ENCODE data around the gene FTO.
"Not testable (repeated sequence)": the region's sequence is repeated elsewhere in the genome, so short reads cannot be mapped to it uniquely, and the experiment has no call there.

The FTO gene

DNA sequence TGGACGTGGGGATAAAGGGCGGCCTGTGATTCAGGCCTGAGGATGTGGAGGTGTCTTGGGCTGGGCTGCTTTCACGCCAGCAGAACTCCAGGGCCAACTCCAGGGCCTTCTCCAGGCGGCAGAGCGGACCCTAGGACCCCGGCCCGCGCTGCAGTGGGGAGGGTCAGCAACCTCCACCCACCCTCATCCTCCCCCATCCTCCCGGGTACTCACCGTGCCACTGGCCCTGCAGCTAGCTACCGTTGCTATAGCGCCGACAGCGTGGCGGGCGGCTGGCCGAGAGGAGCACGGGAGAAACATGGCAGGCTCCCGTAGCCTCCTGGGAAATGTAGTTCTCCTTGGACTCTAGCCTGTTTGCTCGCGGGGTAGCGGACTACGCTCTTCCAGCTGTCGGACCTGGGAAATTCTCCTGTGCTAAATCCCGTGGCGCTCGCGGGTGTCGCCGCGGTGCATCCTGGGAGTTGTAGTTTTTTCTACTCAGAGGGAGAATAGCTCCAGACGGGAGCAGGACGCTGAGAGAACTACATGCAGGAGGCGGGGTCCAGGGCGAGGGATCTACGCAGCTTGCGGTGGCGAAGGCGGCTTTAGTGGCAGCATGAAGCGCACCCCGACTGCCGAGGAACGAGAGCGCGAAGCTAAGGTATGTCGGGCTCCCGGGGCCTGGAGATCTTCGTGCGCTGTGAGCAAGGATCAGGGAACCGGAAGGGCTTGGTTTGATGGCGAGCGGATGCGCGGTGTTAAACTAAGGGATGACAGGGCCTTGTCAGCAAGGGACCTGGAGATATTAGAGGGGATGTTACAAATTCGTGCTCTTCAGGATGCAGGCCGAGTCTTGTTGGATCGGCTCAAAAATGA is at the start of gene FTO, which contains the start of gene RPGRIP1L:
TSS of gene FTO (plus strand) at position 567 of the 855 bp plus-strand sequence.
TSS of gene RPGRIP1L (minus strand) at position 270 of the 855 bp plus-strand sequence. CDS start 3,136 bp downstream, outside the sequence.
- peak; percentile 99 for DNase-seq

DNA sequence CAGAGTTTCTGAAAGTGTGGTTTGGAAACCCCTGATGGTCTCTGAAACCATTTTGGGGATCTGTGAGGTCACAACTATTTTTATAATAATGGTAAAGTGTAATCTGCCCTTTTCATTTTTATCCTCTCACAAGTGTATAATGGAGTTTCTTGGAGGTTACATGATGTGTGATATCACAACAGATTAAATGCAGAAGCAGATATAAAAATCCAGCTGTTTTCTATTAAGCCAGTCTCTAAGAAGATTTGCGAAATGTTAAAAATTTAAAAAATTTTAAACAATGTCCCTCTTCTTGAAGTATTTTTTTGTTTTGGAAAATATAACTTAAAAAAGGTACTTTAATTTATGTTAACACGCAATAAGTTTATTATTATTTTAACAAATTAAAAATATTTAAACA is 49.0 kb upstream of the FTO start:
- DNase-seq = no peak

DNA sequence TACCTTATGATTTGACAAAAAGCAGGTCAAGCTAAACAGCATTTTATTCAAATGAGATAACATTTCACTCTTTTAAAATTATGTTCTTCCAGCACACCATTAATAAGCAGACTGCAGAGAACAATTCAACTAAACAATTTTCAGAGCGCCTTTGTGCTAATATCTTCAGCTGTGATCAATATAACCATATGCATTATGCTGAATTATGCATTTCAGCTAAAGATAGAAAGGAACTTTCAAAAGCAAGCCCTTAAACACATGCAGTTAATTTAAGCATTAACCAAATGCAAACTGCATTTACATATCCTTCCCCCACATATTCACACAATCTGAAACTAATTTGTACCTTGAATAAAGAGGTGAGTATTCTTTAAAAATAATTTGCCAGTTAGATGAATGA is 41.9 kb upstream of the FTO start:
- no peak for DNase-seq

DNA sequence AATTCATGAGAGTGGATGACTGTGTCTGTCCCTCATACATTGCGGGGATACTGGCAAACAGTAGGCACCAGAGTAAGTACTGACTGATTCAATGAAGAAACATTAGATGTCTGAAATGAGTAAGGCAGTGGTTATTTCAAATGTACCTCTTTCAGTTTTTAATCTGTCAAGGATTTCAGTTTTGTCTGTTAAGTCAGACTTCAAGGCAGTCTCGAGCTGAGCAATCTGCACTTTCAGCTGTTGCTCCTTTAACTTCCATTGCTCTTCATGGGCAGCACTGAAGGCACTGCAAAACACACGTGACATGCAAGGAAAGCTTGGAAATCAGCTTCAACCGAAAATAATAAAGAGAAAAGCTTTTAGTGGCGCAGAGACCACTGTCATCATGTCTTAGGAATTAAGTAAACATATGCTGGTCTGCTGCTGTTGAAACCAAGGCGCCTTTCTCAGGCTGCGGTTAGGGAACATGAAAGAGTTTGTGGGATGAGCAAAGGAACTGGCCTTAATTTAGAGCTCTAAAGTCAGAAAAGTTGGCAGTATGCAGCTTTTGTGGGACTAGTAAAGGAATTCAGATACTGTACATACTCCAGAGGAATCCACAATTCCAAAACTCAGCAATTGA is 39.1 kb upstream of the FTO start:
- DNase-seq = no peak

DNA sequence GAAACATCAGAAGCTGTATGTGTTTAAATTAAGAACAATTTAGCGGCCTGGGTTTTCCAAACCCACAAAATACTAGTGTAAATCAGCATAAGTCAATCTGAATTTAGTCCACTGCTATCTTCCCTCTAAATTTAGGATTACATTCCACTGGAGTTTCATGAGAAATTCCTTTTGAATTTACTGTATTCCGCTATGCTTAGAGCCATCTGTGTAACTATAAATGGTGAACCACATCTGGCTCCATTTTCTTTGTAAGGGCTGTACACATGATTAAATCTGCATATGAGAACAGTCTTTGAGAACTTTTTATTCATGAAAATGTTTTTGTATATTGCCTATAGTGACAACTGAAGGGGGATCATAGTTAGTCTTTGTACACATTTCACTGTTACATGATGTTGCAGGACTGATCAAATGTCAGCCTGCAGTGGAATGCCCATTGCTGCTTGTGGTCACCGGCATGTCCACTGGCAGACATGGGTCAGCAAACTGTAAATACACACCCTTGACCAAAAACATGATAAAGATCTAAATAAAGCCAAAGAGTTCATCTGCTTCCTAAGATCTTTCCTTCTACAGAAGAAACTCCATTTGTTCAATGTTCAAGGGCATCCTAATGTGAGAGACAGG is 37.1 kb upstream of the FTO start:
- no peak for DNase-seq

DNA sequence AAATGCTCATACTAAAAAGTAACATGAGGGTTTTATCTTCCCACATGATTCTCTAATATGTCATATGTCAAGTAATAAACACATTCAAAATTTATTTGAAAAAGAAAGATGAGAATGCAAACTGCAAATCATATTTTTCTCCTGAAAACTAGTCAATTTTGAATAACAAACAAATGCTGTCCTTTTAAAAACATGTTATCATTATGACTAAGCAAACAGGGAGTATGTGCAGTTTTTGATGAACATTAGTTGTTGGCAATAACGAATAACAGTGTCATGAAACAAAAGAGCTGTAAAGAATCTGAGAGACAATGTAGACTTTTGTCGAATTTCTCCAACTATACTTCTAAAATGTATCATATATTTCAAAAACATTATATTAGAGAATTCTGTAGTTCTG is 35.1 kb upstream of the FTO start:
- no peak for DNase-seq

DNA sequence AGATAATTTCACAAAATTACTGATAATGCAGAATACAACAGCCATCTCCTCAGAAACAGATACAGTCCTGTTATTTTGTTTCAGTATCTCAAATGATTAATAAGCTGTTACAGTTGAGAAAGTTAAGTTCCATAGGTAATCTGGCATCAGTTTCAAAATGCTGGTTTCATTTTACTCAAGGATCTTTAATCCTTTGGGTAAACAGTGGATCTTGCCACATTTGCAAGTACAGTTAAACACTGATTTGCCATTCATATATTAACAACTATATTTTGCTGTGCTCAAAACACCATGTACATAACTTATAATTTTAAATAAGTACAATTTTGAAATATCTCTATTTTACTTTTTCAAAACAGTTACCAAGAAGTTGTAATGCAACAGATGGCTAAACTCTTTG is 31.5 kb upstream of the FTO start:
- no peak for DNase-seq

DNA sequence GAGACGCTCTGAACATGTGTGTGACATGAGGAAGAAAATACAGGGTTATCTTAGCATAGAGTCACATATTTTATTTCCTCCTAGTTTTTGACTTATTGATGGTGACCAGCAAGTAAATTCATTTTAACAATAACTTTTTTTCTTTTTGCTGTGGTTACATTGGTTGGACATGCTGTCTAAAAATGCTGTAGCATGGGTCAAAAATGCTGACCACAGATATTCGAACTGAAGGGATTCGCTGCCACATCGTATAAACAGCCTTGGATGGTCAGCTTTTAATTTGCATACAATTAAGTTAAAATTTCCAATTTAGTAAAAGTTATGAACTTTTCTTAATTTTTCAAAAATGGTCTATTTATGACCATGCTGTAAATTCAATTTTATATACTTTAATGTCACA is 30.8 kb upstream of the FTO start:
- no peak for DNase-seq

DNA sequence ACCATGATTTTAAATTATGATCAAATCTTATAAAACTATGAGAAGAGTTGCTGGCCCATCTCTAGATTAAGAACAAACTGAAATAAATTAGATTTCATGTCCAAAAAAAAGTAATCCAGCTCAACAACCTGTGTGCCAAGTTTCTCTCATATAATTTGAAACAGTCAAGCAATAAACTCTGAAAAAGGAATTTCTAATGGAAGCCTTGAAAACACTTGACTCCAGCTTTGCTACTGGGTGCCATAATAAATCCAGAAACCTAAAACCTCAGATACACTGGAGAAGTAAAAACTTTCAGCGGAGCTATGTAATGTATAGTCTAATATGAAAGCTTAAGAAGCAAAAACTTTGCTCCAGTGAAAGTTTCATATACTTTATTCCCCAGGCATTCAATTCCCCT is 25.8 kb upstream of the FTO start:
- DNase-seq = no peak

DNA sequence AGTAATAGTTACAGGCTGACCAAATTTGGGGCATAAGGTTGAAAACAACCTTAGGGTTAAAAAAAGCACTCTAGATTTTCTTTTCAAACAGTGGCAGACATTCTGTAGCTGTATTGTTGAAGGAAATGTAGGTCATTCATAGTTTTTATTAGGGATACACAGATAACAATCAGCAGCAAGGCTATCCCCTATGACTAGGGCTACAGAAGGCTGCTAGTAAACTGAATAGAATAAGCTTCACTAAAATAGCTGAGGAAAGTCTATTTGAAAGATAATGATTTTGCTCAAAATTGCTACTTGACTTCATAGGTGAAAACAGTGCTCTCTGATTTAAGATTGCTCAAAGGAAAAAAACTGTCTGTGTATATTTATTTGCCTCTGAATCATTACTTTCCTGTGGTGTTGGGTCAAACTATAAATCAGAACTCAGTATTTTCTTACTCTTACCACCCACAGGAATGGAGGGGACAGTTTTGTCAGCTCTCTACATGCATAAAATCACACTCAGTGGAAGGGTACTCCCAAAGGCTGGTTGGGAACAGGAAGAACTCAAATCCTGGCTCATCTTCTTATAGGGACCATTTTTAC is 25.1 kb upstream of the FTO start:
- no peak for DNase-seq

DNA sequence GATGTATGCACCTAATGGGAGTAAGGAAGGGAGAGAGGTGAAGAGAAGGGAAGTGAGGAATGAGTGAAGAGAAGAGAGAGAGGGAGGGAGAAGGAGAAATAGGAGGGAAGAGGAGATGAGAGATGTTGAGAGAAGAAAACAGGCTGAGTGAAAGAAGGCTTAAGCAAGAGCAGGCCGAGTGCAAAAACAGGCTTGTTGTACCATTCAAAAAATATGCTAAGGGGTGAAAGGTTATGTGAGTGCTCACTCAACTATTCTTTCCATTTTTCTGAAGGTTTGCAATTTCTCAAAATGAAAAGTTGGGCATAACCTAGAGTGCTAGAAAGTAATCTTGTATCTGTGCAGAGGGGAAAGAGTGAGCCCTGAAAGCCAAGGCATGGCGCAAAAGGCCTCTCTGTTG is 23.2 kb upstream of the FTO start:
- DNase-seq = no peak

DNA sequence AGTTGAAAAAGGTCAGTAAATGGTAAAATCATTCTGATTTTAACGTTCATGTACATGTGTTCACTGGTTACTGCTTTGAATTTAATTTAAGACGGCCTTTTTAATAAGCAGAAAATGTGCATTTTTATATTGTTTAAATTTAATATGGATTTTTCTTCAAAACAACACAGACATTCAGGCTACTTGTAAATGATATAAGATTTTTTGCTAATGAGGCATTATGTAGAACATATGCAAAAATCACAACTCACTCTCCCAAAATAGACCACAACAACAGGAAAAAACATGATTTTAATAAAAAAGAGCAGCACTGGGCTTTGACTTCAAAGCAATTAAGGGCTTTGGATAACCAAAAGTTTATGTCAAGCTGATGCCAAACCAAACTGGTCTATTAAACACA is 22.6 kb upstream of the FTO start:
- DNase-seq = no peak

DNA sequence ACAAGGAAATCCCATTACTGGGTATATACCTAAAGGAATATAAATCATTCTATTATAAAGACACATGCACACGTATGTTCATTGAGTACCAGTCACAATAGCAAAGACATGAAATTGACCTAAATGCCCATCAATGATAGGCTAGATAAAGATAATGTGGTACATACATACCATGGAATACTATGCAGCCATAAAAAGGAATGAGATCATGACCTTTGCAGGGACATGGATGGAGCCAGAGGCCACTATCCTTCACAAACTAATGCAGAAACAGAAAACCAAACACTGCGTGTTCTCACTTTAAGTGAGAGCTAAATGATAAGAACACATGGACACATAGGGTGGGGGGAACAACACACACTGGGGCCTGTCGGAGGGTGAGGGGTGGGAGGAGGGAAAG is 18.6 kb upstream of the FTO start:
- not testable (repeated sequence) for DNase-seq

DNA sequence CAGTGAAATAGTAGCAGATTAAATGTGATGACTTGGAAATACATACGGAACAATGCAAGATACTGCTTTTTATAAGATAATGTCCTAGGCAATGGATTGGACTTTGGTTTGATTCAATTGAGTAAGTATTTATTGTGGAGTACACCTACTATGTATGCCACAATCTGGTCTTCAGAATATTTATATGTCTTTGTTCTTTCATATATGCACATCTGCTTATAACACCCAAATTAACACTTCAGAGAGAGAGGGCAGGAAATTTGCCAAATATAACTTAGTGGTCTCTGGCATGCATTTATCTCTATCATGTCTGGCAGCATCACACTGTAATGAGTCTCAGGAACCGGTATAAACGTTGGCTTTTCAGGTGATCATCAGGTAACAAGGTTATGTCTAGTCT is 17.2 kb upstream of the FTO start:
- no peak for DNase-seq

DNA sequence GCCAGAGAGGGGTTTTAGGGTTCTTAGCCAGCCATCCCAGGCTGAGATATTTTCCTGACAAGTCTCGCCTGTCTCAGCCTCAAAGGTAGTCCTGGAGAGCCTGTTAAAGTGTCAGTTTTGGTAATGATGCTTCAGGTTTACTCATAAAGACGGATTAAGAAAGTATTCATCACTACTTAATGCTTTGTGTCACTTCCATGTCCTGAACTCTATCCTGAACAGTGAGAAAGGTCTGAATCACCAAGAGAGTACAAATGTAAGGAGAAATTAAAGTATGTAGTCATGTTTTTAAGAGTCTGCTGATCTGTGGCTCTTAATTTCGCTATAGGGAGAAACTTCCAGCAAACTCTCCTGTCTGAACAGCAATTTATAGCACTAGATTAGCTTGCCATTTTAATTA is 14.3 kb upstream of the FTO start:
- no peak for DNase-seq

DNA sequence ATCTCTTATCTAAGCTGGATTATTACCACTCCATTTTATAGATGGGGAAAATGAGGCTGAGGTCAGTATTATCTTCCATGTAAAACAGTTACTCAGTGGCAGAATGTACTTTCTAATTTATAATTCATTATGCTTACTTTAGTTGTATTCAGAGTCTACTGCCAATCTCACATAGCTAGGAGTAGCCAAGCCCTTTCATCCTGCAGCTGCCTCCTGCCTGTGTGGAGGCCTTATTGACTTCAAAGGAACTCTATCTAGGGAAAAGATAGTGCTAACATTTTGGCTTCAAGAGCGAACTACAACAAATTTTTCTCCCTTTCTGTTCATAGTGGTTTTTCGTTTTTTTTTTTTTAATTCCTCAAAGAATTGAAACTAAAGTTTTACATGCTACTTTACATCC is 13.2 kb upstream of the FTO start:
- DNase-seq = no peak

DNA sequence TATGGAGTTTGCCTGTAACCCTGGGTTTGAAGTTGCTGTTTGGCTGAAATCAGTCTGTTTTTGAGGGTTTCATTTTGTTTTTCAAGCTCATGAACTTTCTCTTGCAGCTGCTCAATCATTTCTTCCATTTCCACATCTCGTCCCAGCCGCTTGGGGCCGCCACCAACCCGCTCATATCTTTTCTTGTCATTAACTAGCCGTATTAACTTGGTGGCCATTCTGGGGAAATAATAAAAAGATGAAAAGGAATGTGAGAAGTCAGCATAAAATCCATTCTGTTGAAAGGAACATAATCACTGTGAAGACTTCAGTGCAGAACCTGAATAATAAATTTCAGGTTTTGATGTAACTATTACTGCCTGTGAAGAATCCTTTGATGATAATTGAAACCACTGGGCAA is 11.8 kb upstream of the FTO start:
- DNase-seq = no peak

DNA sequence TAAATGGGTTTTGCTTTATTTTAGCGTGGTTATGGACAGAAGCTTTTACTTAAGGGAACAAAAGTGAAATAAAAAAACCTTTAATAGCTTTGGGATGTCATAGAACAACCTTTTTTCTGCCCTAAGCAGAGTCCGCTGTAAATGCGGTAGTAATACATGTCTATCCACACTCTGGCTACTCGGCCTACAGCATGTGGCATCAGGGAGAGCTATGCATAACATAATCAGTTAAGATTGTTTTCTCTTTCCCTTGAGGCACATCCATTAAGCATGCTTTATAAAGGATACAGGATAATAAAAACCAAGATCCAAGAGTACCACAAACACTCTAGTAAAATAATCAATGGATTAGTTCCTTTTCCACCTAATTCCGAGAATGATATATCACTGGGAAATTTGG is 10.6 kb upstream of the FTO start:
- DNase-seq = no peak

DNA sequence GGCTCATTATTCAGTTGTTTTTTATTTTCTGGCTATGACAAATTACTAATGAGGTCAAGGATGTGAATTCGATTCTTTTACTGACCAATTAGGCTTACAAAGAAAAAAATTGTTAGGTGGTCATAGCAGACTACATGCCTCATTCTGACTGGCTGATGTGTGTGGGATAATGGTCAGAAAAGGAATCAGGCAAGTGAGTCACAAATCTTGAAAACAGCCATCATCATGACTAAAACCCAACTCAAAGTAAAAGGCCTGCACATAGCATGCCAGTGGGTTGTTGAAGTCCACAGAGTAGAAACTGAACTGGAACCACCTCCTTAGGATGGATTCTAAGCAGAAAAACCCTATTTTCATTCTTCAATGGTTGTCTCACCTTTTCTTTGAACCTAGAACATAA is 8.9 kb upstream of the FTO start:
- no peak for DNase-seq

DNA sequence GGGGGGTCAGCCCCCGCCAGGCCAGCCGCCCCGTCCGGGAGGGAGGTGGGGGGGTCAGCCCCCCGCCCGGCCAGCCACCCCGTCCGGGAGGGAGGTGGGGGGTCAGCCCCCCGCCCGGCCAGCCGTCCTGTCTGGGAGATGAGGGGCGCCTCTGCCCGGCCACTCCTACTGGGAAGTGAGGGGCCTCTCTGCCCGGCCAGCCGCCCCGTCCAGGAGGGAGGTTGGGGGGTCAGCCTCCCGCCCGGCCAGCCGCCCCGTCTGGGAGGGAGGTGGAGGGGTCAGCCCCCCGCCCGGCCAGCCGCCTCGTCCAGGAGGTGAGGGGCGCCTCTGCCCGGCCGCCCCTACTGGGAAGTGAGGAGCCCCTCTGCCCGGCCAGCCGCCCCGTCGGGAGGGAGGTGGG is 5.7 kb upstream of the FTO start:
- not testable (repeated sequence) for DNase-seq

DNA sequence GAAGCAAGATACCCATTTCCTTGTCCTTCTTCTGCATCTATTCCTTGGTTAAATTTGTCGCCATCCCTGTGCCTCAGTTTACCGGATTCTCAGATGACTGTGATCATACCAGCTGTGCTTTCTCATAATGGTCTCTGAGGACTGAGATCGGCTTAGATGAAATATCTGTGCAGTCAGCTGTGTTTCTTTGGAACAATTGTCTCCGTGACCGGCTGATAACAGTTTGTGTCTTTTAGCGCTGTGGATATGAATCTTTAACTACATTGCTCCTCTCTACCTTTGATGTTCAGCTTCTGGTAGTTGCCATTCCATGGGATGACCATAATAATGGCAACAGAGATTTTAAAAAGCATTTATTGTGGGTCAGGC is 473 bp downstream of the FTO start:
- DNase-seq = no peak

DNA sequence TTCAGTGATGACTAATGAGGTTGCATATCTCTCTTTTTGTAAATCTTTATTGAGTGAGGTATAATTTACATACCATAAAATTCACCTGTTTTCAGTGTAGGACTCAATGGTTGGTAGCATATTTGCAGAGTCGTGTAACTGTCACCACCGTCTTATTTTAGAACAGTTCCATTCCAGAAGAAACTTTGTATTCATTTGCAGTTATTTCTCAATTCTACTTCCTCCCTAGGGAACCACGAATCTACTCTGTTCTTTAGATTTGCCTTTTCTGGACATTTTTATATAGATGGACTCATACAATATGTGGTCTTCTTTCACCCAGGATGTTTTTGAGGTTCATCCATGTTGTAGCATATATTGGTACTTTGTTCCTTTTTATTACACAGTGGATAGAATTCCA is 3.7 kb downstream of the FTO start:
- no peak for DNase-seq

DNA sequence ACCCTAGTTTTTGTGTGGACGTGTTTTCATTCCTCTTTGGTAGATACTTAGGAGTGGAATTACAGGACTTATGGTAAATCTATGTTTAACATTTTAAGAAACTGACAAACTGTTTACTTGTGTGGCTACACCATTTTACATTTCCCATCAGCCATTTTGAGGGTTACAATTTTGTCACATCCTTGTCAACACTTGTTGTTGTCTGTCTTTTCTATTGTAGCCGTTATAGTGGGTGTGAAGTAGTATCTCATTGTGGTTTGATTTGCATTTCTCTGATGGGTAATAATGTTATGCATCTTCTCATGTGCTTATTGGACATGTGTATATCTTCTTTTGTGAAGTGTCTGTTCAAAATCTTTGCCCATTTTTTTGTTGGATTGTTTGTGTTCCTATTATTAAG is 4.5 kb downstream of the FTO start:
- no peak for DNase-seq

DNA sequence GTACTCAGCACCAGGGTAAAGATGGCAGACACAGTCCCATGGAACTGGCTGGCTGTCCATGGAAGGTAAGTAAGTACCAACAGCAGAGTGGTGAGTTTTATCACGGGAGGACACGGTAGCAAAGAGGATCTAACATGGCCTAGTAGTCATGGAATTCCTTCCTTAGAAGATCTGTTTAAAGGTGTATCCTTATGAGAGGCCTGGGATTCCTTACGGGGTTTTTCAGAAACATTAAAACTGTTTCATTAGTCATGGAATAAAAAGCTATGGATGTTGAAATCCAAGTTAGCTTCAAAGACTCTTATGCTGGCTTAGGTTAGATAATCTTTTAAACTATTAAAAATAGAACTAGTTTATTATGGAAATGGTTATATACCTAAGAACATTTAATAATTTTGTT is 7.4 kb downstream of the FTO start:
- no peak for DNase-seq
